Activated naive CD8-positive, alpha-beta T cell treated with anti-CD3 and anti-CD28 coated beads, Interleukin-2, amount 50 U/mL, for 24 hours (primary cell): Measurements from ENCODE around the gene ANXA4.
A peak's percentile ranks its signal among the peaks of the same experiment; 100 is the strongest.
"Not testable (repeated sequence)": the region's sequence is repeated elsewhere in the genome, so short reads cannot be mapped to it uniquely, and the experiment has no call there.

Source experiments
- ATAC-seq: fragments of 150-1000 bp; cut with Tn5 transposase; one replicate; pipeline ENCODE4 v1.10.0; 2021
- DNase-seq: peaks from one replicate; pipeline ENCODE4 v3.0.0; 2021
- H3K27ac Mint-ChIP-seq: one replicate; pipeline ENCODE4 v1.8.0; 2021; ENCODE audit warnings: mild to moderate bottlenecking, mixed read lengths
- H3K27me3 Mint-ChIP-seq: one replicate; pipeline ENCODE4 v1.8.0; 2021; ENCODE audit warnings: mixed read lengths
- H3K36me3 Mint-ChIP-seq: one replicate; pipeline ENCODE4 v1.8.0; 2021; ENCODE audit warnings: low read depth, mixed read lengths
- H3K4me1 Mint-ChIP-seq: one replicate; pipeline ENCODE4 v1.8.0; 2021; ENCODE audit warnings: mixed read lengths
- H3K4me3 Mint-ChIP-seq: one replicate; pipeline ENCODE4 v1.8.0; 2021; ENCODE audit warnings: mild to moderate bottlenecking, moderate library complexity, mixed read lengths
- H3K9me3 Mint-ChIP-seq: one replicate; pipeline ENCODE4 v1.8.0; 2021; ENCODE audit warnings: mixed read lengths

ANXA4 gene

GRCh38 chr2:69811018-69811417 is 69.1 kb downstream of the ANXA4 start:
- Mint-ChIP-seq H3K4me3 (no peak overlapping the region), H3K27ac (no peak overlapping the region), H3K4me1 (no peaks in the 10 kb centered on the region), H3K36me3 (no peaks in the 10 kb centered on the region), H3K27me3 (no peaks in the 10 kb centered on the region), H3K9me3 (no peaks in the 10 kb centered on the region)
- no peak for ATAC-seq
- DNase-seq, result no peak

GRCh38 chr2:69811591-69811990 is 69.7 kb downstream of the ANXA4 start:
- Mint-ChIP-seq H3K9me3 (no peaks in the 10 kb centered on the region), H3K36me3 (no peaks in the 10 kb centered on the region), H3K4me3 (no peak overlapping the region), H3K27ac (no peak overlapping the region), H3K4me1 (no peaks in the 10 kb centered on the region), H3K27me3 (no peaks in the 10 kb centered on the region)
- ATAC-seq, result no peak
- DNase-seq, result no peak

- Mint-ChIP-seq H3K4me1 (peaks cover 4% of the 10 kb centered on the region), H3K27ac (no peak overlapping the region), H3K4me3 (no peak overlapping the region), H3K36me3 (no peaks in the 10 kb centered on the region), H3K9me3 (no peaks in the 10 kb centered on the region), H3K27me3 (no peaks in the 10 kb centered on the region)
- ATAC-seq, result no peak
- DNase-seq, result no peak
Measured at GRCh38 chr2:69815717-69816116, 73.8 kb downstream of the ANXA4 start.

- no peak for ATAC-seq
- Mint-ChIP-seq H3K4me3 (no peak overlapping the region), H3K9me3 (no peaks in the 10 kb centered on the region), H3K27ac (no peak overlapping the region), H3K36me3 (no peaks in the 10 kb centered on the region), H3K27me3 (no peaks in the 10 kb centered on the region), H3K4me1 (peaks cover 4% of the 10 kb centered on the region)
- peak; percentile 67 for DNase-seq
Measured at GRCh38 chr2:69816923-69817542, 75.1 kb downstream of the ANXA4 start.

GRCh38 chr2:69817729-69818501 is 76.0 kb downstream of the ANXA4 start:
- Mint-ChIP-seq H3K4me1 (peaks cover 4% of the 10 kb centered on the region), H3K4me3 (no peak overlapping the region), H3K27ac (no peak overlapping the region), H3K36me3 (no peaks in the 10 kb centered on the region), H3K9me3 (no peaks in the 10 kb centered on the region), H3K27me3 (no peaks in the 10 kb centered on the region)
- ATAC-seq (no peak), DNase-seq (no peak)

GRCh38 chr2:69827796-69828540 is 86.0 kb downstream of the ANXA4 start:
- Mint-ChIP-seq H3K9me3 (no peaks in the 10 kb centered on the region), H3K4me1 (peaks cover 44% of the 10 kb centered on the region), H3K27me3 (no peaks in the 10 kb centered on the region), H3K27ac (peak overlapping the region; percentile 90), H3K4me3 (peak overlapping the region; percentile 87), H3K36me3 (peaks cover 14% of the 10 kb centered on the region)
- DNase-seq, result no peak
- no peak for ATAC-seq

GRCh38 chr2:69828938-69829255 is 87.0 kb downstream of the ANXA4 start:
- no peaks in the 10 kb centered on the region for H3K27me3 Mint-ChIP-seq
- H3K36me3 Mint-ChIP-seq, result peaks cover 16% of the 10 kb centered on the region
- peaks cover 53% of the 10 kb centered on the region for H3K4me1 Mint-ChIP-seq
- peak overlapping the region; percentile 90 for H3K27ac Mint-ChIP-seq
- DNase-seq, result no peak
- H3K4me3 Mint-ChIP-seq, result peak overlapping the region; percentile 87
- H3K9me3 Mint-ChIP-seq, result no peaks in the 10 kb centered on the region
- no peak for ATAC-seq

GRCh38 chr2:69829256-69830044 is 87.5 kb downstream of the ANXA4 start, which contains the start of gene GMCL1:
TSS of gene GMCL1 (plus strand) at chr2:69829660. CDS start at chr2:69829893, 233 bp downstream.
- Mint-ChIP-seq H3K27ac (peak within 1 kb of the TSS; percentile 90), H3K9me3 (no peaks in the 10 kb centered on the region), H3K27me3 (no peaks in the 10 kb centered on the region), H3K4me3 (peak within 1 kb of the TSS; percentile 87), H3K4me1 (peaks cover 58% of the 10 kb centered on the region), H3K36me3 (peaks cover 20% of the 10 kb centered on the region)
- DNase-seq, result peak; percentile 99
- ATAC-seq, result peak; percentile 95

- DNase-seq (peak; percentile 48), ATAC-seq (peak; percentile 31)
- Mint-ChIP-seq H3K9me3 (no peaks in the 10 kb centered on the region), H3K27me3 (no peaks in the 10 kb centered on the region), H3K27ac (peak overlapping the region; percentile 90), H3K4me3 (peak overlapping the region; percentile 87), H3K36me3 (peaks cover 25% of the 10 kb centered on the region), H3K4me1 (peaks cover 65% of the 10 kb centered on the region)
Measured at GRCh38 chr2:69830045-69830905, 88.3 kb downstream of the ANXA4 start.

- DNase-seq, H3K9me3 Mint-ChIP-seq, ATAC-seq, H3K27me3 Mint-ChIP-seq: not testable (repeated sequence)
- Mint-ChIP-seq H3K4me3 (peak overlapping the region; percentile 87), H3K36me3 (peaks cover 26% of the 10 kb centered on the region), H3K4me1 (peaks cover 69% of the 10 kb centered on the region), H3K27ac (peak overlapping the region; percentile 55)
Measured at GRCh38 chr2:69830906-69831241, 88.9 kb downstream of the ANXA4 start.

GRCh38 chr2:69831354-69831905 is 89.5 kb downstream of the ANXA4 start:
- peaks cover 26% of the 10 kb centered on the region for H3K36me3 Mint-ChIP-seq
- no peaks in the 10 kb centered on the region for H3K9me3 Mint-ChIP-seq
- ATAC-seq (no peak), DNase-seq (no peak)
- peak overlapping the region; percentile 87 for H3K4me3 Mint-ChIP-seq
- H3K27me3 Mint-ChIP-seq, result no peaks in the 10 kb centered on the region
- H3K27ac Mint-ChIP-seq, result no peak overlapping the region
- peaks cover 74% of the 10 kb centered on the region for H3K4me1 Mint-ChIP-seq

- Mint-ChIP-seq H3K9me3 (no peaks in the 10 kb centered on the region), H3K27ac (no peak overlapping the region), H3K4me3 (peak overlapping the region; percentile 21), H3K27me3 (no peaks in the 10 kb centered on the region), H3K4me1 (peaks cover 63% of the 10 kb centered on the region), H3K36me3 (peaks cover 34% of the 10 kb centered on the region)
- ATAC-seq (no peak), DNase-seq (no peak)
Measured at GRCh38 chr2:69833752-69834151, 91.8 kb downstream of the ANXA4 start.

- no peak for ATAC-seq
- Mint-ChIP-seq H3K4me3 (no peak overlapping the region), H3K27ac (no peak overlapping the region), H3K36me3 (peaks cover 32% of the 10 kb centered on the region), H3K4me1 (peaks cover 53% of the 10 kb centered on the region), H3K27me3 (no peaks in the 10 kb centered on the region), H3K9me3 (no peaks in the 10 kb centered on the region)
- DNase-seq, result no peak
Measured at GRCh38 chr2:69835666-69836065, 93.7 kb downstream of the ANXA4 start.
